GM19238 (cell line): ENCODE results near the gene AFF1.
"Not testable (repeated sequence)": the region's sequence is repeated elsewhere in the genome, so short reads cannot be mapped to it uniquely, and the experiment has no call there.

Experiments used
- DNase-seq: peaks from one replicate; pipeline ENCODE4 v3.0.0; 2011; ENCODE audit warnings: low spot score; ENCODE audit not compliant: insufficient read length

The AFF1 gene

GRCh38 chr4:87035881-87036509 is 101.2 kb downstream of the AFF1 start:
- no peak for DNase-seq

- DNase-seq = no peak
Measured at GRCh38 chr4:87036713-87037112, 101.9 kb downstream of the AFF1 start.

GRCh38 chr4:87037171-87037570 is 102.4 kb downstream of the AFF1 start:
- DNase-seq = not testable (repeated sequence)

GRCh38 chr4:87037671-87038334 is 103.0 kb downstream of the AFF1 start:
- DNase-seq = no peak

- no peak for DNase-seq
Measured at GRCh38 chr4:87038837-87039615, 104.2 kb downstream of the AFF1 start.

GRCh38 chr4:87041141-87041540 is 106.3 kb downstream of the AFF1 start:
- no peak for DNase-seq

- DNase-seq = no peak
Measured at GRCh38 chr4:87042221-87042620, 107.4 kb downstream of the AFF1 start.

- DNase-seq = no peak
Measured at GRCh38 chr4:87042986-87043820, 108.4 kb downstream of the AFF1 start.

- DNase-seq = no peak
Measured at GRCh38 chr4:87044511-87045233, 109.9 kb downstream of the AFF1 start.

GRCh38 chr4:87045234-87045558 is 110.4 kb downstream of the AFF1 start:
- DNase-seq = no peak

GRCh38 chr4:87045659-87046058 is 110.8 kb downstream of the AFF1 start:
- no peak for DNase-seq

- no peak for DNase-seq
Measured at GRCh38 chr4:87046121-87046551, 111.3 kb downstream of the AFF1 start.

- DNase-seq = no peak
Measured at GRCh38 chr4:87047281-87047798, 112.5 kb downstream of the AFF1 start.

GRCh38 chr4:87049508-87049907 is 114.7 kb downstream of the AFF1 start:
- no peak for DNase-seq

GRCh38 chr4:87050596-87050995 is 115.8 kb downstream of the AFF1 start:
- no peak for DNase-seq

- DNase-seq = no peak
Measured at GRCh38 chr4:87051121-87051713, 116.4 kb downstream of the AFF1 start.

- no peak for DNase-seq
Measured at GRCh38 chr4:87052615-87053014, 117.8 kb downstream of the AFF1 start.

GRCh38 chr4:87053176-87053658 is 118.4 kb downstream of the AFF1 start:
- no peak for DNase-seq

GRCh38 chr4:87053802-87054767 is 119.3 kb downstream of the AFF1 start:
- DNase-seq = no peak
